ENCODE measurements around the gene LURAP1L.

DNA sequence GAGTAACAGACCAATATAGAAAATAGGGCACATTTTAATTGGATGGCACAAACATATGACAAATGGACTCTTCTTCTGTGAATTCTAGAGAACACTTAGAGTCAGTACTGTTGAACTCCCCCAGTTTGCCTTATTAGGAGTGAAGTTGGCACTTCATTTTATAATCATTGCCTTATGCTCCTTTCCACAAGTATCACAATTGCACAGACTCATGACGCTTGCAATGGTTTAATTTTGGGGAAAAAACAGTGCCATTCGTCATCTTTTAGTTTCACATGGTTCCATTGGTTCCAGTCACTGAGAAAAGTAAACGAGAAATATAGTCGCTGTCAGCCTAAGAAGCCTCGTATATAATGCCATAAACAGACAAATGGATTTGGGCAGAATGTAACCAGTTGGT, 71.2 kb downstream of the LURAP1L start:
- TF ChIP-seq CTCF (IDR thresholded peaks at IDR 0.05) (no peak), POLR2A (IDR thresholded peaks at IDR 0.05) (no peak)

Data from lower leg skin (tissue), 3 donors.